Adipocyte (in vitro differentiated cells): ENCODE data around the gene INPP5K.

Experiments used
- DNase-seq: peaks from one replicate; pipeline ENCODE4 v3.0.0-alpha.2; 2015; ENCODE audit warnings: low read depth
- H3K27me3 ChIP-seq: replicated peaks from 2 replicates; pipeline ENCODE4 v1.7.0; 2013; ENCODE audit warnings: mild to moderate bottlenecking, low read length, moderate library complexity; ENCODE audit not compliant: control insufficient read depth, insufficient read depth
- H3K36me3 ChIP-seq: 2 replicates; pipeline ENCODE4 v1.7.0; 2013; ENCODE audit warnings: low read length, mild to moderate bottlenecking, moderate library complexity; ENCODE audit not compliant: control insufficient read depth, insufficient read depth, severe bottlenecking
- H3K4me1 ChIP-seq: 2 replicates; pipeline ENCODE4 v1.7.0; 2013; ENCODE audit warnings: mild to moderate bottlenecking, low read length, moderate library complexity; ENCODE audit not compliant: control insufficient read depth, insufficient read depth
- H3K4me3 ChIP-seq: 2 replicates; pipeline ENCODE4 v1.7.0; 2013; ENCODE audit warnings: mild to moderate bottlenecking, low read length, moderate library complexity
- H3K9ac ChIP-seq: 2 replicates; pipeline ENCODE4 v1.7.0; 2013; ENCODE audit warnings: mild to moderate bottlenecking, low read length, moderate library complexity
- H3K9me3 ChIP-seq: 2 replicates; pipeline ENCODE4 v1.7.0; 2013; ENCODE audit warnings: mild to moderate bottlenecking, low read length, moderate library complexity; ENCODE audit not compliant: control insufficient read depth

INPP5K gene

GRCh38 chr17:1478418-1478817 lies 38.0 kb downstream of the INPP5K start:
- Histone ChIP-seq H3K4me1 (peaks cover 38% of the 10 kb centered on the region), H3K9ac (no peak overlapping the region), H3K27me3 (no peaks in the 10 kb centered on the region), H3K36me3 (peaks cover 76% of the 10 kb centered on the region), H3K4me3 (no peak overlapping the region), H3K9me3 (no peaks in the 10 kb centered on the region)
- no peak for DNase-seq

- peak overlapping the region; percentile 36 for H3K4me3 ChIP-seq
- H3K36me3 ChIP-seq = peaks cover 78% of the 10 kb centered on the region
- H3K9ac ChIP-seq = peak overlapping the region; percentile 65
- H3K4me1 ChIP-seq = peaks cover 14% of the 10 kb centered on the region
- H3K9me3 ChIP-seq = no peaks in the 10 kb centered on the region
- no peaks in the 10 kb centered on the region for H3K27me3 ChIP-seq
- DNase-seq = no peak
Measured at GRCh38 chr17:1475321-1475854, 41.0 kb downstream of the INPP5K start.

GRCh38 chr17:1474402-1475189 lies 41.8 kb downstream of the INPP5K start:
- Histone ChIP-seq H3K27me3 (no peaks in the 10 kb centered on the region), H3K36me3 (peaks cover 82% of the 10 kb centered on the region)

GRCh38 chr17:1473841-1474240 lies 42.6 kb downstream of the INPP5K start:
- no peak for DNase-seq
- H3K27me3 ChIP-seq = no peaks in the 10 kb centered on the region
- H3K4me1 ChIP-seq = peaks cover 14% of the 10 kb centered on the region
- no peak overlapping the region for H3K9ac ChIP-seq
- H3K9me3 ChIP-seq = no peaks in the 10 kb centered on the region
- H3K36me3 ChIP-seq = peaks cover 85% of the 10 kb centered on the region
- no peak overlapping the region for H3K4me3 ChIP-seq

More at GRCh38 chr17:1474402-1475189, 41.8 kb downstream of the INPP5K start:
- H3K4me3 ChIP-seq = no peak overlapping the region
- no peaks in the 10 kb centered on the region for H3K9me3 ChIP-seq
- DNase-seq = no peak
- peak overlapping the region; percentile 65 for H3K9ac ChIP-seq
- H3K4me1 ChIP-seq = peaks cover 14% of the 10 kb centered on the region

GRCh38 chr17:1473170-1473569 lies 43.2 kb downstream of the INPP5K start:
- Histone ChIP-seq H3K4me3 (no peak overlapping the region), H3K36me3 (peaks cover 85% of the 10 kb centered on the region), H3K9me3 (no peaks in the 10 kb centered on the region), H3K4me1 (peaks cover 17% of the 10 kb centered on the region), H3K27me3 (no peaks in the 10 kb centered on the region), H3K9ac (no peak overlapping the region)
- DNase-seq = no peak

GRCh38 chr17:1471911-1472821 lies 44.2 kb downstream of the INPP5K start:
- Histone ChIP-seq H3K27me3 (no peaks in the 10 kb centered on the region), H3K4me1 (peaks cover 20% of the 10 kb centered on the region), H3K9ac (no peak overlapping the region), H3K4me3 (no peak overlapping the region), H3K9me3 (no peaks in the 10 kb centered on the region), H3K36me3 (peaks cover 81% of the 10 kb centered on the region)
- no peak for DNase-seq

- H3K4me3 ChIP-seq = no peak overlapping the region
- H3K9me3 ChIP-seq = no peaks in the 10 kb centered on the region
- no peaks in the 10 kb centered on the region for H3K27me3 ChIP-seq
- H3K36me3 ChIP-seq = peaks cover 81% of the 10 kb centered on the region
- H3K4me1 ChIP-seq = peaks cover 20% of the 10 kb centered on the region
- no peak for DNase-seq
- no peak overlapping the region for H3K9ac ChIP-seq
Measured at GRCh38 chr17:1471490-1471889, 44.9 kb downstream of the INPP5K start.

GRCh38 chr17:1470755-1471462 lies 45.5 kb downstream of the INPP5K start:
- no peaks in the 10 kb centered on the region for H3K27me3 ChIP-seq
- peaks cover 16% of the 10 kb centered on the region for H3K4me1 ChIP-seq
- DNase-seq = no peak
- H3K4me3 ChIP-seq = no peak overlapping the region
- H3K9me3 ChIP-seq = no peaks in the 10 kb centered on the region
- peaks cover 86% of the 10 kb centered on the region for H3K36me3 ChIP-seq
- no peak overlapping the region for H3K9ac ChIP-seq

GRCh38 chr17:1470071-1470754 lies 46.2 kb downstream of the INPP5K start:
- Histone ChIP-seq H3K4me1 (peaks cover 9% of the 10 kb centered on the region), H3K36me3 (peaks cover 86% of the 10 kb centered on the region), H3K9me3 (no peaks in the 10 kb centered on the region), H3K27me3 (no peaks in the 10 kb centered on the region), H3K4me3 (no peak overlapping the region), H3K9ac (no peak overlapping the region)
- no peak for DNase-seq

- DNase-seq = no peak
- Histone ChIP-seq H3K4me3 (no peak overlapping the region), H3K9ac (no peak overlapping the region), H3K4me1 (peaks cover 5% of the 10 kb centered on the region), H3K27me3 (no peaks in the 10 kb centered on the region), H3K9me3 (no peaks in the 10 kb centered on the region), H3K36me3 (peaks cover 87% of the 10 kb centered on the region)
Measured at GRCh38 chr17:1469231-1469852, 47.1 kb downstream of the INPP5K start.
